DND-41 (cell line): Measurements from ENCODE around the gene CCDC102A.

Experiments used
- ATAC-seq: fragments of 200-7000 bp; cut with Tn5 transposase; 3 replicates; pipeline ENCODE4 v1.9.1; 2021; ENCODE audit warnings: low read depth; ENCODE audit not compliant: insufficient read depth
- DNase-seq: peaks from one replicate; pipeline ENCODE4 v3.0.0-alpha.2; 2020
- H2AFZ ChIP-seq: 2 replicates; pipeline ENCODE4 v1.6.0; 2012; ENCODE audit warnings: low read depth, low read length
- H3K27ac ChIP-seq: 2 replicates; pipeline ENCODE4 v1.5.1; 2012; ENCODE audit warnings: low read length, inconsistent platforms
- H3K27me3 ChIP-seq: fragments of 200-600 bp; sonication (generic); 2 replicates; pipeline ENCODE4 v1.6.0; 2012; ENCODE audit warnings: low read length, mild to moderate bottlenecking, inconsistent platforms; ENCODE audit not compliant: insufficient read depth, poor library complexity
- H3K36me3 ChIP-seq: 2 replicates; pipeline ENCODE4 v1.5.1; 2012; ENCODE audit warnings: low read length, inconsistent platforms; ENCODE audit not compliant: insufficient read depth
- H3K4me1 ChIP-seq: 2 replicates; pipeline ENCODE4 v1.5.1; 2012; ENCODE audit warnings: mild to moderate bottlenecking, low read length; ENCODE audit not compliant: insufficient read depth
- H3K4me2 ChIP-seq: 2 replicates; pipeline ENCODE4 v1.6.0; 2012; ENCODE audit warnings: mild to moderate bottlenecking, moderate library complexity, low read length, inconsistent platforms; ENCODE audit not compliant: insufficient read depth
- H3K4me3 ChIP-seq, 2 experiments: fragments of 200-600 bp in 1 of 2; shearing (Covaris generic) in 1 of 2; 2 replicates each; pipeline ENCODE4 v1.5.1; 2012 to 2016; ENCODE audit warnings: inconsistent platforms in 2 of 2, low read length in 2 of 2, mild to moderate bottlenecking in 2 of 2, low read depth in 1 of 2, moderate library complexity in 1 of 2
- H3K79me2 ChIP-seq: 2 replicates; pipeline ENCODE4 v1.6.0; 2012; ENCODE audit warnings: low read length, inconsistent platforms; ENCODE audit not compliant: insufficient read depth
- H3K9ac ChIP-seq: 2 replicates; pipeline ENCODE4 v1.6.0; 2012; ENCODE audit warnings: low read depth, mild to moderate bottlenecking, inconsistent platforms, low read length, moderate library complexity
- H3K9me3 ChIP-seq: 2 replicates; pipeline ENCODE4 v1.5.1; 2012; ENCODE audit warnings: low read length, moderate library complexity, mild to moderate bottlenecking, inconsistent platforms; ENCODE audit not compliant: insufficient read depth, severe bottlenecking
- H4K20me1 ChIP-seq: 2 replicates; pipeline ENCODE4 v1.6.0; 2012; ENCODE audit warnings: low read length; ENCODE audit not compliant: insufficient read depth
- CTCF ChIP-seq: IDR thresholded peaks from 2 replicates; pipeline ENCODE4 v1.5.1; 2012; ENCODE audit warnings: borderline replicate concordance, low read length, moderate library complexity, mild to moderate bottlenecking; ENCODE audit not compliant: poor library complexity, severe bottlenecking; ENCODE audit errors: extremely low read depth
- EZH2 ChIP-seq: IDR thresholded peaks from 3 replicates; pipeline ENCODE4 v1.6.1; 2012; ENCODE audit warnings: borderline replicate concordance, low read depth, mild to moderate bottlenecking, moderate library complexity, low read length, inconsistent platforms; ENCODE audit not compliant: severe bottlenecking

The CCDC102A gene

GRCh38 chr16:57533431-57534336 is 2.7 kb downstream of the CCDC102A start:
- no peak overlapping the region for H3K9ac ChIP-seq
- no peaks in the 10 kb centered on the region for H3K79me2 ChIP-seq
- no peak overlapping the region for H2AFZ ChIP-seq
- no peaks in the 10 kb centered on the region for H3K9me3 ChIP-seq
- no peak overlapping the region for H3K4me3 ChIP-seq
- no peak overlapping the region for H3K27ac ChIP-seq
- DNase-seq (peak; percentile 84), ATAC-seq (peak; percentile 7; the same call in 1 of the 3 replicates)
- peaks cover 4% of the 10 kb centered on the region for H4K20me1 ChIP-seq
- TF ChIP-seq CTCF (no peak), EZH2 (no peak)
- H3K4me2 ChIP-seq, result peak overlapping the region; percentile 6; the same call in 1 of the 2 replicates
- peaks cover 52% of the 10 kb centered on the region for H3K4me1 ChIP-seq
- H3K27me3 ChIP-seq, result peaks cover 7% of the 10 kb centered on the region
- no peaks in the 10 kb centered on the region for H3K36me3 ChIP-seq

GRCh38 chr16:57532266-57532625 is 4.1 kb downstream of the CCDC102A start:
- no peaks in the 10 kb centered on the region for H3K79me2 ChIP-seq
- peaks cover 45% of the 10 kb centered on the region for H3K4me1 ChIP-seq
- H2AFZ ChIP-seq, result no peak overlapping the region
- H3K27me3 ChIP-seq, result no peaks in the 10 kb centered on the region
- H3K9ac ChIP-seq, result no peak overlapping the region
- no peak overlapping the region for H3K4me3 ChIP-seq
- H4K20me1 ChIP-seq, result peaks cover 4% of the 10 kb centered on the region
- no peaks in the 10 kb centered on the region for H3K36me3 ChIP-seq
- DNase-seq (no peak), ATAC-seq (no peak)
- H3K27ac ChIP-seq, result peak overlapping the region; percentile 7; the same call in 1 of the 2 replicates
- H3K4me2 ChIP-seq, result no peak overlapping the region
- no peak for TF ChIP-seq CTCF
- H3K9me3 ChIP-seq, result no peaks in the 10 kb centered on the region

- DNase-seq (no peak), ATAC-seq (no peak)
- Histone ChIP-seq H4K20me1 (peaks cover 4% of the 10 kb centered on the region), H3K4me3 (no peak overlapping the region), H3K36me3 (no peaks in the 10 kb centered on the region), H3K79me2 (no peaks in the 10 kb centered on the region), H3K27me3 (no peaks in the 10 kb centered on the region), H3K9me3 (no peaks in the 10 kb centered on the region), H3K9ac (no peak overlapping the region), H3K27ac (no peak overlapping the region), H3K4me2 (no peak overlapping the region), H3K4me1 (peaks cover 40% of the 10 kb centered on the region), H2AFZ (no peak overlapping the region)
- TF ChIP-seq CTCF (no peak), EZH2 (no peak)
Measured at GRCh38 chr16:57531635-57532265, 4.6 kb downstream of the CCDC102A start.
